ENCODE measurements around the gene HNF1A.

The HNF1A gene

GRCh38 chr12:120984351-120984898, 6.1 kb downstream of the HNF1A start:
- FAIRE-seq = no peak
- DNase-seq (ENCODE audit: insufficient read length, low spot score) = no peak

DNA sequence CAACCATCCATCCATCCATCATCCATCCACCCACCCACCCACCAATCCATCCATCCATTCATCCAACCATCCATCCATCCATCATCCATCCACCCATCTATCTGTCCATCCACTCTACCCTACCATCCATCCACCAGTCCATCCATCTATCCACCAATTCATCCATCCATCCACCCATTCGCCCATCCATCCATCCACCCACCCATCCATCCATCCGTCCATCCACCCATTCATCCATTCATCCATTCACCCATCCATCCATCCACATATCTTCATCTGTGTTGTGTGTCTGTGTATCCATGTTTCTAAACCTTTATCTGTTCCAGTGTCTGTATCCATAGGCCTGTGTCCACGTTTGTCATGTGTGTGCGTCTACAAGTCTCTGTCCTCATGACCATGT, 9.9 kb downstream of the HNF1A start:
- no peak for FAIRE-seq

DNA sequence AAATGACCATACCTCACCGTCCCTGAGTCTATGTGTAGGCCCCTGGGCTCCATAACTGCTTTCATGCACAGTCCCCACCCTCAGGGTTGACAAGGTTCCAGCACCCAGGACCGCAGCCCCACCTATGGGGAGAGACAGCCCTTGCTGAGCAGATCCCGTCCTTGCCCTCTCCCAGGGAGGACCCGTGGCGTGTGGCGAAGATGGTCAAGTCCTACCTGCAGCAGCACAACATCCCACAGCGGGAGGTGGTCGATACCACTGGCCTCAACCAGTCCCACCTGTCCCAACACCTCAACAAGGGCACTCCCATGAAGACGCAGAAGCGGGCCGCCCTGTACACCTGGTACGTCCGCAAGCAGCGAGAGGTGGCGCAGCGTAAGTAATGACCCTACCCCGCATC, 10.3 kb downstream of the HNF1A start:
- FAIRE-seq = peak; percentile 26
- no peak for DNase-seq (ENCODE audit: insufficient read length, low spot score)

More for the DNA sequence above, 9.9 kb downstream of the HNF1A start:
- DNase-seq (ENCODE audit: insufficient read length, low spot score) = no peak

DNA sequence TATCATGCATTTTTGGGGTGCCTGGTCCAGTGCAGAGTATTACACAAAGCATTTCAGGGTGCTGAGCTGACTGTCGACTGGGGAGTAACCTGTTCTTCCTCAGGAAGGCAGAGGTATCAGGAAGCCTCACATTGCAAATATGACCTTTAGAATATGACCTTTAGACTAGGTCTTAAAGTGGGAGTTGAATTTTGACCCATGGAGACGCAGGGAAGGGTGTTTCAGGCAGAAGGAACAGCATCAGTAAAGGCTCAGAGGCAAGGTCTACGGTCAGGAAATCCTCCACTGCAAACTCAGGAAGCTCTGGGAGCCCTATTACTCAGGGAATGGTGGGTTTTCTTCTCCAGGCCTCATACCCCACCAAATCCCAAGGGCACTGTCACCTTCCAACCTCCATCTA, 11.3 kb downstream of the HNF1A start:
- no peak for FAIRE-seq
- DNase-seq (ENCODE audit: insufficient read length, low spot score) = no peak

DNA sequence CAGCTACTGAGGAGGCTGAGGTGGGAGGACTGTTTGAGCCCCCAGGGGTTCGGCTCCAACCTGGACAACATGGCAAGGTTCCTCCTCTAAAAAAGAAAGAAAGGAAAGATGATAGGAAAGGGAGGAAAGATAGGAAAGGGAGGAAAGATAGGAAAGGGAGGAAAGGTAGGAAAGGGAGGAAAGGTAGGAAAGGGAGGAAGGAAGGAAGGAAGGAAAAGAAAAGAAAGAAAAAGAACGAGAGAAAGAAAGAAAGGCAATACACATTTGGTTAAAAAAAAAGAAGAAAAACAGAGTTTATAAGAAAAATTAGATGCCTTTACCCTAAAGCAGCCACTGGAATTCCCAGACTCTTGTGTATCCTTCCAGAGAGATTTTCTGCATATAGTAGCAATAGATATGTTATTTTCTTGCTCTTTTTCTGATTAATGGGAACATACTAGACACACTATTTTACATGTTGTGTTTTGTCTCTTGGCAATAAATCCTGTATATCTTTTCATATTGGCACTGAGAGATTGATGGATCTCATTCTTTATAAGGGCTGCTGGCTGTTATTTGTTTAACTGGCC, 12.2 kb downstream of the HNF1A start:
- no peak for DNase-seq (ENCODE audit: insufficient read length, low spot score)
- FAIRE-seq = no peak

- DNase-seq (ENCODE audit: insufficient read length, low spot score) (no peak), FAIRE-seq (no peak)
These were observed 13.6 kb downstream of the HNF1A start for GRCh38 chr12:120991965-120992364.

DNA sequence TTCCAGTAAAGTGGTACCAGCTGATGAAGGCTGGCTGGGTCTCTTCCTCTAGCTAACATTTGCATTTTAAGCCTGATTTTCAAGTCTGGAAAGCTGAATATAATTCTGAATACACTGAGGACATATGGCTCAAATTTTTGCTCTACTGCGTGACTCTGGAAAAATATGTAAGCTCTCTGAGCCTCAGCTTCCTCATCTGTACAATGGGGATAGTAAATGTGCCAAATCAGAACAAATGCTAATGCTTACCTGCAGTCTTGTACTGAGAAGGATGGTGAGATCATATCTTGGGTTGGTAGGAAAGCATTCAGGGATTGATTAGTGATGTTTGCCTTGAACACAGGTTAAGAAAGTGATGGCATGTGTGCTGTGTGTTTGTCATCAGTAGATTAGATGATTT, 14.6 kb downstream of the HNF1A start:
- FAIRE-seq (no peak), DNase-seq (ENCODE audit: insufficient read length, low spot score) (no peak)

- FAIRE-seq = no peak
These were observed 15.2 kb downstream of the HNF1A start for GRCh38 chr12:120993496-120993895.

GRCh38 chr12:120994059-120994458, 15.7 kb downstream of the HNF1A start:
- no peak for FAIRE-seq
- DNase-seq (ENCODE audit: insufficient read length, low spot score) = no peak

More at GRCh38 chr12:120993496-120993895, 15.2 kb downstream of the HNF1A start:
- DNase-seq (ENCODE audit: insufficient read length, low spot score) = no peak

DNA sequence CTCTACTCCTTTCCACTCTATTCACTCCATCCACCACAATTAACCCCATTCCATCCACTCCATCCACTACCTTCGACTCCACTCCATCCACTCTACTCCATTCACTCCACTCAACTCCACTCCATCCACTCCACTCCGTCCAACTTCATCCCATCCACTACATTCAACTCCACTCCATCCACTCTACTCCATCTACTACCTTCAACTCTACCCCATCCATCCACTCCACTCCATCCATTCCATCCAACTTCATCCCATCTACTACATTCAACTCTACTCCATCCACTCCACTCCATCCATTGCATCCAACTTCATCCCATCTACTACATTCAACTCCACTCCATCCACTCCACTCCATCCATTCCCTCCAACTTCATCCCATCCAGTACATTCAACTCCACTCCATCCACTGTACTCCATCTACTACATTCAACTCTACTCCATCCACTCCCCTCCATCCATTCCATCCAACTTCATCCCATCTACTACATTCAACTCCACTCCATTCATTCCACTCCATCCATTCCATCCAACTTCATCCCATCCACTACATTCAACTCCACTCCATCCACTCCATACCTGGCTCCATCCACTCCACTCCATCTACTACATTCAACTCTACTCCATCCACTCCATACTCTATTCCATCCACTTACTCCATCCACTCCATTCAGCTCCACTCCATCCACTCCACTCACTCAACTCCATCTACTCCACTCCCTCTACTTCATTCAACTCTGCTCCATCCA, 16.4 kb downstream of the HNF1A start:
- peak; percentile 87 for FAIRE-seq
- DNase-seq (ENCODE audit: insufficient read length, low spot score) = no peak

GRCh38 chr12:120996133-120996746, 17.9 kb downstream of the HNF1A start:
- DNase-seq (ENCODE audit: insufficient read length, low spot score) = no peak
- FAIRE-seq = no peak

DNA sequence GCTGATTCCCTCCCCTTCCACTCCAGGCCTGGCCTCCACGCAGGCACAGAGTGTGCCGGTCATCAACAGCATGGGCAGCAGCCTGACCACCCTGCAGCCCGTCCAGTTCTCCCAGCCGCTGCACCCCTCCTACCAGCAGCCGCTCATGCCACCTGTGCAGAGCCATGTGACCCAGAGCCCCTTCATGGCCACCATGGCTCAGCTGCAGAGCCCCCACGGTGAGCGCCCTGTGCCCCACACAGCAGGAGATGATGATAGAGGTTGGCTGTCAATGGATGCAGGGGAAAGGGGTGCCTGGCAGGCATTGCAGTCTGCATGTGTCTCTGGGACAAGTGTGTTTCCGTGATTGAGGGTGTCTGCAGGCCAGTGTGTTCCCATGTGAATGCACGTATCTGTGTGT, 19.1 kb downstream of the HNF1A start:
- FAIRE-seq (no peak), DNase-seq (ENCODE audit: insufficient read length, low spot score) (no peak)

DNA sequence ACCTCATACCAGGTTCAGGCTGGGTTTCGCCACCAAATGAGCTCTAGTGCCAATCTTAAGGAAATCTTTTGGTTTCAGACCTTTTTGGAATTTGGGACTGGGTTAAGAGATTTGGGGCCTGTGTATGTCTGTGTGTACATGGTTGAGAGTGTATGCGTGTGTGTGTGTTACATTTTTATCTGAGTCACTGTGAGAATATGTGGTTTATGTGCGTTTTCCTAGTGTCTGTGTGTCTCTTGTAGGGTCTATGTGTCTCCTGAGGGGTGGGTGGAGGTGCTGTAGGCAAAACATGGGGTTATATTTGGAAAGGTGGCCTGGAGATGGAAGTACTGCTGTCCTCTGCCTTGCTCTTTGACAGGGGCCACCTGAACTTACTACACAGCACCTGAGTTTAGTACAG, 20.1 kb downstream of the HNF1A start:
- FAIRE-seq = peak; percentile 23
- DNase-seq (ENCODE audit: insufficient read length, low spot score) = no peak

DNA sequence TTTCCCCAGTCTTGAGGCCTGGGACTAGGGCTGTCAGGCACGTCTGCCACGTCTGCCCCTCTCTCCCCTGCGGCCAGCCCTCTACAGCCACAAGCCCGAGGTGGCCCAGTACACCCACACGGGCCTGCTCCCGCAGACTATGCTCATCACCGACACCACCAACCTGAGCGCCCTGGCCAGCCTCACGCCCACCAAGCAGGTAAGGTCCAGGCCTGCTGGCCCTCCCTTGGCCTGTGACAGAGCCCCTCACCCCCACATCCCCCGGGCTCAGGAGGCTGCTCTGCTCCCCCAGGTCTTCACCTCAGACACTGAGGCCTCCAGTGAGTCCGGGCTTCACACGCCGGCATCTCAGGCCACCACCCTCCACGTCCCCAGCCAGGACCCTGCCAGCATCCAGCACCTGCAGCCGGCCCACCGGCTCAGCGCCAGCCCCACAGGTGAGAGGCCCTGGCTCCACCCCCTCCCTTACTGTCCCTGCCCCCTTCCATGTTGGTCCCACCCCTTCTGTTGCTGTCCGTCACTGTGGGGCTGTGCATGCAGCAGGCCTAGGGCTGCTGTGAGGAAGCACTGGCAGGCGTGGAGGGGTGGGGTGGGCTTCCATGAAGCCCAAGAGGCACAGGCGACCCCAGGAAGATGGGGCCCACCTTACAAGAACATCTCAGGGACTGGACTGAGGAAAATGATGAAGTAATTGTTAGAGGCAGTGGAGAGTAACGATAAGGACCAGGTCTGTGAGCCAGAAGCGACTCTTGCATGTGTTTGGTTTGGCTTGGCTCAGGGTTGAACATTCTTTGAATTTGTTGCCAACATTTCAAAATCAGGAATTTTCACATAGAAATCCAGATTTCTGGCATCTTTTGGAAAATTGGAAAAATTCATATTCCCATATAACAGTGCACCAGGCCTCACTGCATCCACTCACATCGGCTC, 21.1 kb downstream of the HNF1A start:
- no peak for DNase-seq (ENCODE audit: insufficient read length, low spot score)

GRCh38 chr12:121000530-121000929, 22.2 kb downstream of the HNF1A start:
- DNase-seq (ENCODE audit: insufficient read length, low spot score) (no peak), FAIRE-seq (no peak)

More for the DNA sequence above, 21.1 kb downstream of the HNF1A start:
- no peak for FAIRE-seq

- no peak for FAIRE-seq
- DNase-seq (ENCODE audit: insufficient read length, low spot score) = no peak
These were observed 22.7 kb downstream of the HNF1A start for GRCh38 chr12:121001060-121001459.

DNA sequence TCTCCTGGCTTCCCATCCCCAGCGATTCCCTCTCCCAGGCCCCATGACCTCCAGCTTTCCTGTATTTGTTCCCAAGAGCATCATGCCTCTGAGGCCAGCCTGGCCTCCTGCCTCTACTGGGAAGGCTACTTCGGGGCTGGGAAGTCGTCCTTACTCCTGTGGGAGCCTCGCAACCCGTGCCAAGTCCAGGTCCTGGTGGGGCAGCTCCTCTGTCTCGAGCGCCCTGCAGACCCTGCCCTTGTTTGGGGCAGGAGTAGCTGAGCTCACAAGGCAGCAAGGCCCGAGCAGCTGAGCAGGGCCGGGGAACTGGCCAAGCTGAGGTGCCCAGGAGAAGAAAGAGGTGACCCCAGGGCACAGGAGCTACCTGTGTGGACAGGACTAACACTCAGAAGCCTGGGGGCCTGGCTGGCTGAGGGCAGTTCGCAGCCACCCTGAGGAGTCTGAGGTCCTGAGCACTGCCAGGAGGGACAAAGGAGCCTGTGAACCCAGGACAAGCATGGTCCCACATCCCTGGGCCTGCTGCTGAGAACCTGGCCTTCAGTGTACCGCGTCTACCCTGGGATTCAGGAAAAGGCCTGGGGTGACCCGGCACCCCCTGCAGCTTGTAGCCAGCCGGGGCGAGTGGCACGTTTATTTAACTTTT, 23.6 kb downstream of the HNF1A start:
- no peak for DNase-seq (ENCODE audit: insufficient read length, low spot score)
- no peak for FAIRE-seq

- FAIRE-seq = no peak
- DNase-seq (ENCODE audit: insufficient read length, low spot score) = no peak
These were observed 25.3 kb downstream of the HNF1A start for GRCh38 chr12:121003650-121004049.

GRCh38 chr12:121004253-121004815, 26.0 kb downstream of the HNF1A start:
- DNase-seq (ENCODE audit: insufficient read length, low spot score) = no peak
- no peak for FAIRE-seq

DNA sequence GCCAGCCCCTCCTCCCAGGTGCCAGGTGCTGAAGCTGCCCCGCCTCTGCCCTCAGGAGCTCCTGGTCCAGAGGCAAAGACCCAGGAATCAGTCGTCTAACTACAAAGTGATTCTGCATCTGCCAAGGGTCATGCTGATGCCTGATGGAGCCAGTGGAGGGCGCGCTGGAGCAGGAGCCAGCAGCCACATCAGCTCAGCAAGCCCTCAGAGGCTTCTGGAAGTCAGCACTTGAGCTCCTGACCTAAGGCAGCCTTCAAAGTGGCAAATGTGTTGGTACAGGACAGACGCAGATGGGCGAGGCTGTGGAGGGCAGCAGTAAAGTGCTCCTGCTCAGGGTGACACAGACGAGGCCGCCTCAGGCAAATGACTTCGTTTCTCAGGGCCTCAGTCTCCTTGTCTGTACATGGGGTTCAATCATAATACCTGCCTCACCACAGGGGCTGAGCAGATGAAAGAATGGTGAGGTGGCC, 27.0 kb downstream of the HNF1A start:
- DNase-seq (ENCODE audit: insufficient read length, low spot score) (peak; percentile 26), FAIRE-seq (no peak)
